ENCODE data around the gene MCTP1.

DNA sequence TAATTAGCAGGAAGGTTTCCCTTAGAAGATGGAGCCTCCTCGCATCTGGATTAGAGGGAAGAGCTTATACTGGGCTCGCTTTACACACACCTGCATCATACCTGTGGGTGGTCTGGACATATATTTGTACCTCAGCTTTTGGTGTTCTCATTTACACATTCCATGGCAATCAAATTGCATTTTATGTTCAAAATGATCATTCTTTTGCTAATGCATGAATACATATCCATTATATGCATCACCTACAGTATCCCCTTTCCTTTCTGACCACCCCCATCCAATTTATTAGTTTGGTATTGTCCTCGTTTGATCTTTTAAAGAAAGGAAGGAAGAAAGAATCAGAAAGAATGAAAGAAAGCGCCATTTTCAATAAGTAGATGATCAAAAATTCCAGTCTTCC is 415.0 kb downstream of the MCTP1 start:
- no peak for TF ChIP-seq CTCF (conservative IDR thresholded peaks at IDR 0.05; ENCODE audit: low read depth, low read length)
- TF ChIP-seq EZH2phosphoT487 (IDR thresholded peaks at IDR 0.05; ENCODE audit: borderline replicate concordance, low read length): no peak
- TF ChIP-seq EZH2 (IDR thresholded peaks at IDR 0.05; ENCODE audit: low read length, unreplicated experiment): no peak
